NCI-H2081 treated with DMSO at 0.1 percent for 48 hours (cell line): ENCODE data around the gene METTL25B.
A peak's percentile ranks its signal among the peaks of the same experiment; 100 is the strongest.
"Not testable (repeated sequence)": the region's sequence is repeated elsewhere in the genome, so short reads cannot be mapped to it uniquely, and the experiment has no call there.

Source experiments
- DNase-seq: peaks from one replicate; lab custom pipeline; 2025; lab: John Stamatoyannopoulos, UW

The METTL25B gene

GRCh38 chr1:156748670-156749418 is 20.6 kb downstream of the METTL25B start:
- DNase-seq: no peak

GRCh38 chr1:156749419-156750118 is 21.3 kb downstream of the METTL25B start:
- no peak for DNase-seq

- no peak for DNase-seq
Observed at GRCh38 chr1:156750191-156750672, 22.0 kb downstream of the METTL25B start.

GRCh38 chr1:156750711-156751450 is 22.6 kb downstream of the METTL25B start:
- no peak for DNase-seq

GRCh38 chr1:156751451-156751756 is 23.1 kb downstream of the METTL25B start, which contains the start of gene HDGF:
HDGF (minus strand) TSS chr1:156751675; CDS start chr1:156751429, 246 bp downstream.
- DNase-seq: no peak

- peak; percentile 73 for DNase-seq
Observed at GRCh38 chr1:156751757-156752481, 23.6 kb downstream of the METTL25B start.

GRCh38 chr1:156752843-156753482 is 24.7 kb downstream of the METTL25B start:
- no peak for DNase-seq

- DNase-seq: no peak
Observed at GRCh38 chr1:156754219-156754618, 25.9 kb downstream of the METTL25B start.

- DNase-seq: no peak
Observed at GRCh38 chr1:156755527-156755950, 27.3 kb downstream of the METTL25B start.

- no peak for DNase-seq
Observed at GRCh38 chr1:156756355-156756754, 28.1 kb downstream of the METTL25B start.

- not testable (repeated sequence) for DNase-seq
Observed at GRCh38 chr1:156757572-156758253, 29.4 kb downstream of the METTL25B start.

- DNase-seq: no peak
Observed at GRCh38 chr1:156760092-156760795, 32.0 kb downstream of the METTL25B start.

- no peak for DNase-seq
Observed at GRCh38 chr1:156760796-156761104, 32.5 kb downstream of the METTL25B start.

- not testable (repeated sequence) for DNase-seq
Observed at GRCh38 chr1:156765136-156765535, 36.9 kb downstream of the METTL25B start.

- no peak for DNase-seq
Observed at GRCh38 chr1:156765666-156766065, 37.4 kb downstream of the METTL25B start.

- DNase-seq: no peak
Observed at GRCh38 chr1:156766298-156767100, 38.2 kb downstream of the METTL25B start.

GRCh38 chr1:156767101-156767878 is 39.0 kb downstream of the METTL25B start, which contains the start of gene PRCC:
PRCC (plus strand) TSS chr1:156767535; CDS start chr1:156767772, 237 bp downstream.
- peak; percentile 100 for DNase-seq

GRCh38 chr1:156767879-156768604 is 39.8 kb downstream of the METTL25B start:
- no peak for DNase-seq
